Measurements from ENCODE around the gene MFRP. TPM values are rescaled to one million over a fixed set of nuclear protein-coding genes. Genes with fewer than 3 reads are reported as not detected.

The MFRP gene
- total and polyA plus RNA-seq, 10 of the 15 experiments (the other 5 are each of a cell fraction or from before 2014, with no cell fraction given): not detected

DNA sequence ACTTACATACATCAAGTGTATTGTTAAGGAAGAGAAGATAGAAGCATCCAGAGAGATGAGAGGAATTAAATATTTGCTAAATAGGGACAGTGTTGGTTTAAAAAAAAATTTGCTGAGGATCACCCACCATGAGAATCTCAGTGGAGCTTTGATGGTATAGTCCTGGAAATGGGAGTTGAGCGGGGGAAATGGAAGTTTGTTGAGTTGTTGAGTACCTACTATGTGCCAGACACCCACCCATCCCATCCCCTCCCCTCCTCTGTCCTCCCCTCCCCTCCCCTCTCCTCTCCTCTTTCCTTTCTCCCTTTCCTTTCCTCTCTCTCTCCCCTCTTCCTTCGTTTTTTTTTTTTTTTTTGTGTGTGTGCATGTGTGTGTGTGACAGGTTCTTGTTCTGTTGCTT, 4.7 kb upstream of the MFRP start:
- H3K4me2 ChIP-seq (ENCODE audit: control insufficient read depth, insufficient read depth): no peak overlapping the region
- no peaks in the 10 kb centered on the region for H3K79me2 ChIP-seq (ENCODE audit: control insufficient read depth, insufficient read depth, low read length)
- ChIA-PET POLR2A (no interaction called here), RAD21 (ENCODE audit: unreplicated experiment) (no interaction called here), SMC1A (ENCODE audit: uncharacterized antibody, unreplicated experiment) (no interaction called here), CTCF (interaction anchor here (3.0 to 4.5 kb wide), 2 partner anchors 23 to 124 kb away, joined by 9 to 19 read pairs; no protein-coding TSS in a partner anchor)
- no peaks in the 10 kb centered on the region for H3K9me3 ChIP-seq (replicated peaks; ENCODE audit: control insufficient read depth, insufficient read depth, low read length)
- H3K9ac ChIP-seq (ENCODE audit: control insufficient read depth, insufficient read depth, low read length): no peak overlapping the region
- no peak overlapping the region for H2AFZ ChIP-seq (ENCODE audit: control insufficient read depth, low read depth, low read length)
- H4K20me1 ChIP-seq (ENCODE audit: control insufficient read depth, insufficient read depth): no peaks in the 10 kb centered on the region
- no TSS peak for BruUV-seq (replicated peaks)
- no peak overlapping the region for H3K4me3 ChIP-seq
- H3K4me1 ChIP-seq (ENCODE audit: control insufficient read depth, insufficient read depth, low read length): 0 out of 2 replicates have a peak, but pooled peaks cover under 1% of the 10 kb centered on the region
- H3K27me3 ChIP-seq (replicated peaks in 1 of 2; ENCODE audit: control insufficient read depth in 2 of 2, insufficient read depth in 2 of 2, low read length in 1 of 2): peaks cover 2 to 4% of the 10 kb centered on the region in 2 experiments; a peak in 3 of 4 replicates
- FAIRE-seq: no peak
- in situ Hi-C loops (cut with MboI): no loop called here
- no peaks in the 10 kb centered on the region for H3K36me3 ChIP-seq (ENCODE audit: control insufficient read depth in 2 of 2, insufficient read depth in 2 of 2, low read length in 1 of 2)
- H3K27ac ChIP-seq (ENCODE audit: control insufficient read depth, insufficient read depth): no peak overlapping the region
- DNase-seq (ENCODE audit: low read depth, low spot score): no peak
- intact Hi-C loops (cut with micrococcal nuclease; ENCODE audit: unreplicated experiment): no loop called here
- 38% methylated on average over 1 of the region's 2 CpGs for WGBS (ENCODE audit: insufficient coverage, insufficient replicate concordance, low lambda C conversion rate, missing lambda C conversion rate)
- no peak for ATAC-seq
- TF ChIP-seq KLF5 (IDR thresholded peaks at IDR 0.05; ENCODE audit: partially characterized antibody) (no peak), SMAD1 (IDR thresholded peaks at IDR 0.05; ENCODE audit: low read depth, partially characterized antibody) (no peak), STAT1 (conservative IDR thresholded peaks at IDR 0.05) (no peak), ZNF274 (IDR thresholded peaks at IDR 0.05; ENCODE audit: insufficient read depth, insufficient read length) (no peak), ESRRA (IDR thresholded peaks at IDR 0.05; ENCODE audit: low read length) (no peak), HDAC6 (IDR thresholded peaks at IDR 0.05; ENCODE audit: unreplicated experiment) (no peak), RCOR1 (conservative IDR thresholded peaks at IDR 0.05; ENCODE audit: low read depth, low read length) (no peak), RUNX3 (IDR thresholded peaks at IDR 0.05; ENCODE audit: low read length) (no peak)
- TF ChIP-seq, protein P1, sequence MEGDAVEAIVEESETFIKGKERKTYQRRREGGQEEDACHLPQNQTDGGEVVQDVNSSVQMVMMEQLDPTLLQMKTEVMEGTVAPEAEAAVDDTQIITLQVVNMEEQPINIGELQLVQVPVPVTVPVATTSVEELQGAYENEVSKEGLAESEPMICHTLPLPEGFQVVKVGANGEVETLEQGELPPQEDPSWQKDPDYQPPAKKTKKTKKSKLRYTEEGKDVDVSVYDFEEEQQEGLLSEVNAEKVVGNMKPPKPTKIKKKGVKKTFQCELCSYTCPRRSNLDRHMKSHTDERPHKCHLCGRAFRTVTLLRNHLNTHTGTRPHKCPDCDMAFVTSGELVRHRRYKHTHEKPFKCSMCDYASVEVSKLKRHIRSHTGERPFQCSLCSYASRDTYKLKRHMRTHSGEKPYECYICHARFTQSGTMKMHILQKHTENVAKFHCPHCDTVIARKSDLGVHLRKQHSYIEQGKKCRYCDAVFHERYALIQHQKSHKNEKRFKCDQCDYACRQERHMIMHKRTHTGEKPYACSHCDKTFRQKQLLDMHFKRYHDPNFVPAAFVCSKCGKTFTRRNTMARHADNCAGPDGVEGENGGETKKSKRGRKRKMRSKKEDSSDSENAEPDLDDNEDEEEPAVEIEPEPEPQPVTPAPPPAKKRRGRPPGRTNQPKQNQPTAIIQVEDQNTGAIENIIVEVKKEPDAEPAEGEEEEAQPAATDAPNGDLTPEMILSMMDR (IDR thresholded peaks at IDR 0.05 in 2 of 3, conservative IDR thresholded peaks at IDR 0.05 in 1 of 3; ENCODE audit: control insufficient read depth in 2 of 3, extremely low read depth in 1 of 3, insufficient read depth in 1 of 3, low read depth in 3 of 3, low read length in 3 of 3): no peak
- TF ChIP-seq, protein P2, sequence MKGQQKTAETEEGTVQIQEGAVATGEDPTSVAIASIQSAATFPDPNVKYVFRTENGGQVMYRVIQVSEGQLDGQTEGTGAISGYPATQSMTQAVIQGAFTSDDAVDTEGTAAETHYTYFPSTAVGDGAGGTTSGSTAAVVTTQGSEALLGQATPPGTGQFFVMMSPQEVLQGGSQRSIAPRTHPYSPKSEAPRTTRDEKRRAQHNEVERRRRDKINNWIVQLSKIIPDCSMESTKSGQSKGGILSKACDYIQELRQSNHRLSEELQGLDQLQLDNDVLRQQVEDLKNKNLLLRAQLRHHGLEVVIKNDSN (IDR thresholded peaks at IDR 0.05; ENCODE audit: borderline replicate concordance, extremely low read length, insufficient read depth, low read depth, low read length): no peak
- TF ChIP-seq, protein P3, sequence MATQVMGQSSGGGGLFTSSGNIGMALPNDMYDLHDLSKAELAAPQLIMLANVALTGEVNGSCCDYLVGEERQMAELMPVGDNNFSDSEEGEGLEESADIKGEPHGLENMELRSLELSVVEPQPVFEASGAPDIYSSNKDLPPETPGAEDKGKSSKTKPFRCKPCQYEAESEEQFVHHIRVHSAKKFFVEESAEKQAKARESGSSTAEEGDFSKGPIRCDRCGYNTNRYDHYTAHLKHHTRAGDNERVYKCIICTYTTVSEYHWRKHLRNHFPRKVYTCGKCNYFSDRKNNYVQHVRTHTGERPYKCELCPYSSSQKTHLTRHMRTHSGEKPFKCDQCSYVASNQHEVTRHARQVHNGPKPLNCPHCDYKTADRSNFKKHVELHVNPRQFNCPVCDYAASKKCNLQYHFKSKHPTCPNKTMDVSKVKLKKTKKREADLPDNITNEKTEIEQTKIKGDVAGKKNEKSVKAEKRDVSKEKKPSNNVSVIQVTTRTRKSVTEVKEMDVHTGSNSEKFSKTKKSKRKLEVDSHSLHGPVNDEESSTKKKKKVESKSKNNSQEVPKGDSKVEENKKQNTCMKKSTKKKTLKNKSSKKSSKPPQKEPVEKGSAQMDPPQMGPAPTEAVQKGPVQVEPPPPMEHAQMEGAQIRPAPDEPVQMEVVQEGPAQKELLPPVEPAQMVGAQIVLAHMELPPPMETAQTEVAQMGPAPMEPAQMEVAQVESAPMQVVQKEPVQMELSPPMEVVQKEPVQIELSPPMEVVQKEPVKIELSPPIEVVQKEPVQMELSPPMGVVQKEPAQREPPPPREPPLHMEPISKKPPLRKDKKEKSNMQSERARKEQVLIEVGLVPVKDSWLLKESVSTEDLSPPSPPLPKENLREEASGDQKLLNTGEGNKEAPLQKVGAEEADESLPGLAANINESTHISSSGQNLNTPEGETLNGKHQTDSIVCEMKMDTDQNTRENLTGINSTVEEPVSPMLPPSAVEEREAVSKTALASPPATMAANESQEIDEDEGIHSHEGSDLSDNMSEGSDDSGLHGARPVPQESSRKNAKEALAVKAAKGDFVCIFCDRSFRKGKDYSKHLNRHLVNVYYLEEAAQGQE (IDR thresholded peaks at IDR 0.05; ENCODE audit: low read depth, low read length): no peak
- TF ChIP-seq, protein P4, sequence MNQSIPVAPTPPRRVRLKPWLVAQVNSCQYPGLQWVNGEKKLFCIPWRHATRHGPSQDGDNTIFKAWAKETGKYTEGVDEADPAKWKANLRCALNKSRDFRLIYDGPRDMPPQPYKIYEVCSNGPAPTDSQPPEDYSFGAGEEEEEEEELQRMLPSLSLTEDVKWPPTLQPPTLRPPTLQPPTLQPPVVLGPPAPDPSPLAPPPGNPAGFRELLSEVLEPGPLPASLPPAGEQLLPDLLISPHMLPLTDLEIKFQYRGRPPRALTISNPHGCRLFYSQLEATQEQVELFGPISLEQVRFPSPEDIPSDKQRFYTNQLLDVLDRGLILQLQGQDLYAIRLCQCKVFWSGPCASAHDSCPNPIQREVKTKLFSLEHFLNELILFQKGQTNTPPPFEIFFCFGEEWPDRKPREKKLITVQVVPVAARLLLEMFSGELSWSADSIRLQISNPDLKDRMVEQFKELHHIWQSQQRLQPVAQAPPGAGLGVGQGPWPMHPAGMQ (IDR thresholded peaks at IDR 0.05; ENCODE audit: borderline replicate concordance): no peak
- TF ChIP-seq, protein P5, sequence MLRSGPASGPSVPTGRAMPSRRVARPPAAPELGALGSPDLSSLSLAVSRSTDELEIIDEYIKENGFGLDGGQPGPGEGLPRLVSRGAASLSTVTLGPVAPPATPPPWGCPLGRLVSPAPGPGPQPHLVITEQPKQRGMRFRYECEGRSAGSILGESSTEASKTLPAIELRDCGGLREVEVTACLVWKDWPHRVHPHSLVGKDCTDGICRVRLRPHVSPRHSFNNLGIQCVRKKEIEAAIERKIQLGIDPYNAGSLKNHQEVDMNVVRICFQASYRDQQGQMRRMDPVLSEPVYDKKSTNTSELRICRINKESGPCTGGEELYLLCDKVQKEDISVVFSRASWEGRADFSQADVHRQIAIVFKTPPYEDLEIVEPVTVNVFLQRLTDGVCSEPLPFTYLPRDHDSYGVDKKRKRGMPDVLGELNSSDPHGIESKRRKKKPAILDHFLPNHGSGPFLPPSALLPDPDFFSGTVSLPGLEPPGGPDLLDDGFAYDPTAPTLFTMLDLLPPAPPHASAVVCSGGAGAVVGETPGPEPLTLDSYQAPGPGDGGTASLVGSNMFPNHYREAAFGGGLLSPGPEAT (IDR thresholded peaks at IDR 0.05; ENCODE audit: low read depth): no peak
